T1000 (cell line): ENCODE results near the gene LRRC31.

ENCODE experiments used
- DNase-seq: peaks from one replicate; lab custom pipeline; 2025; ENCODE audit warnings: mixed read lengths; lab: John Stamatoyannopoulos, UW

Gene LRRC31

DNA sequence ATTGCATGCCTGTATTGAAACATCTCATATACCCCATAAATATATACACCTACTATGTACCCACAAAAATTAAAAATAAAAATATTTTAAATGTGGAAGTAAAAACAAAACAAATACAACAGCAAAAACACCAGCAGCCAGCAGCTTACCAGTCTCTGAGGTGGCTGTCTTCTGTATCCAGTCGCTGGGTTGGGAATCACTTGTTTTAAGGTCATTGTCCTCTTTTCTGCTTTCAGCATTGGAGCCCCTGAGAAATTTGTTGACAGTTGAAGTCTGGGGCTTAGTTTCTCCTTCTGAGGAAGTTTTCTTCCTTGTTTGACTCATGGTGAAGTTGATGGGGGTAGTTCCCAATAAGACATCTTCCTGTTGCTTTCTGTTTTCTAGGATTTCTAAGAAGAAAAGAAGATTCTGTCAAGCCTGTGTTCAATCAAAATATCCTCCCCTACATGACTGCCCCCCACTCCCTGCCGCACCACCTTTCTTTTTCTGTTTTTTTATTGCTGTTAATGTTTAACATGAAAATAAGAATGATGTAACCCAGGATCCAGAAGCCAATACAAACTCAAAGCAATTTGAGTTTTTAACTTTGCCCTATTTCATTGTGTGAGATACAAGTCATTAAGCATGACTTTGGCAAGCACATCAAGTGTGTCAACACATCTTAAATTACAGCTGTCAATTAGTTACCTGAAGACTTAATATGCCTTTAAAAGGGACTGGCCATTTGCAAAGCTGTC, at the start of gene LRRC31:
TSS of gene LRRC31 (minus strand) at position 452 of the 737 bp plus-strand sequence. CDS start at position 324, 128 bp downstream.
- no peak for DNase-seq

DNA sequence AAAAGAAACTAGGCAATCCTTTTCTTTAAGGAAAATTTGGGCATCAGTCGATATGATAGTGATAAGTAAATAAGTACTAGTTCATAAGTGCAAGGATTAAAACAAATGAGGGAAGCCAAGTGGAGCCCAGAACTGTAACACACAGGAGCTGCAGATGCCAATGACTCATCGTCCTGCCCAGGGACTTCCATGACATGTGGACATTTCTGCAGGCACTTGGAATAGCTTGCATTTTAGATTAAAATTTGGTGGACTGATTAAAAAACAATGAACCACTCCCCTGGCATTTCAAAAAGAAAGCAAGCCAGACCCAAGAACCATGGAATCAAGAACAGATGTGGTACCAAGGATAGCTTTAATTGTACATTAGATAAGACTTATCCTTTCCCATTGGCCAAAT, 44.6 kb upstream of the LRRC31 start:
- no peak for DNase-seq

DNA sequence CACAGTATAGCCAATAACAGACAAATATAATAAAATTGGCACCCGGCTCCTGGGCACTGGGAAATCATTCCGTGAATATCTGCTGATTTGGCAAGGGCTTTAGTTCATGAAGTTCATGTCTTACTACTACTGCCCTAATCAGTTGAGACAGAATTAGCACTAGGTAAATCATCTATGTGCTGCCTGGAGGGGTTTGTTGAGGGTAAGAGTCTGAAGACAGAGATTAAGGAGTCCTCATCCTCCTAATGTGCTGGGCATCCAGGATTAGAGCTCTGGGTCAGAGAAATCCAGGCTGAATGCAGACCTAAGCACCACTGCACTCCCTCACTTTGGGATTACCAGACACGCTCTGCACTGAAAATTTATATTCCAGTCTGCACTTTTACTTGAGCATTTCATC, 43.6 kb upstream of the LRRC31 start:
- DNase-seq = no peak

DNA sequence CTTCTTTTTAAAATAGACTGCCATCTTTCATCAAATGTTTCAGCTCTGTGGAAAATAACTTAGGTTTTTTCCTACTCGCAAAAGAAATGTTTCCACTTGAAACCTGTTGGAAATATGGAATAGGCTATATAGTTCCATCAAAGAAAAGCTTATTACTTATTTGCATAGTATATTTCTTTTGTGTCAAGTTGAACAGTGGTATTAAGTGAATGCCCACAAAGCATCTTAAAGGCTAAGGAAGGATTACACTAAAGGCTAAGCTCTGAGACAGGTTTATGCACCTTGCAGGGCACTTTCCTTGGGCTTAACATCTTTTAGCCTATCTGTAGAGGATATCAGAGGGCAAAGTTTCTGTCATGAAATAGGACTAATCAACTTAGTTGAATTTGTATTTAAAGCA, 41.5 kb upstream of the LRRC31 start, which contains the start of gene SAMD7:
TSS of gene SAMD7 (plus strand) at position 301 of the 400 bp plus-strand sequence. CDS start 7,927 bp downstream, outside the sequence.
- no peak for DNase-seq

DNA sequence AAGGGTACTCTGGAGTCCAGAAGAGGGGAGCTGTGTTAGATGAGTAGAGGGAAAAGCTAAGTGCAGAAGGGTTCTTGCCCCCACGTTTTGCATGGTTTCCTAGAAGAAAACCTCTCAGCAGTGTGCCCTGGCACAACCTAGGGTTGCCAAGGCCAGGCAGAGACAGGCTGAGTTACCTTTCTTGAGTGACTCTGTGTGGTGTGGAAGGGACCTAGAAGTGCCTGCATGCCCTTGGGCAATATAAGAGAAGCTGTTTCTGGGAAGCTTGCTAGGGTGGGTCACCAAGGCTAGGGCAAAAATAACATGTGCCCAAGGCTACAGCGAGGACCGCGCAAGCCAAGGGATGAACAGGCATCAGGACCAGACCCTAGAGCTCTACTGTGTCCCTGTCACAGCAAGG, 38.2 kb upstream of the LRRC31 start:
- no peak for DNase-seq

DNA sequence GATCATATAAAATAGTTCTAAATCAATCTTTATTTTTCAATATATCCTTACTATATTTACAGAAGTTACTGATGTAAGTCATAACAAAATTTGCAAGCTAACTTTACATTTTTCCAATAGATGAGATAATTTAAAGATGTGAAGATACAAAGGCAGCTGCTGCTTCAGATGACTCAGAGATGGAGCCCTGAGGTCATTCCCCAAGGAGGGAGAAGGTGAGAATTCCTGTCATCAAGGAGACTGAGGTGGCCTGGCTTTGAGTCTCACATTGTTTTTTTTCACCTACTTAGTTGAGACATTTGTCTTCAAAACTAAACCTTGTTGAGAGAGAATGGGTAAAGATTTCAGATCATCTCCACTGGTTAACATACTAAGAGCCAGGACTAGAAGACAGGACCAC, 37.7 kb upstream of the LRRC31 start:
- DNase-seq = no peak

DNA sequence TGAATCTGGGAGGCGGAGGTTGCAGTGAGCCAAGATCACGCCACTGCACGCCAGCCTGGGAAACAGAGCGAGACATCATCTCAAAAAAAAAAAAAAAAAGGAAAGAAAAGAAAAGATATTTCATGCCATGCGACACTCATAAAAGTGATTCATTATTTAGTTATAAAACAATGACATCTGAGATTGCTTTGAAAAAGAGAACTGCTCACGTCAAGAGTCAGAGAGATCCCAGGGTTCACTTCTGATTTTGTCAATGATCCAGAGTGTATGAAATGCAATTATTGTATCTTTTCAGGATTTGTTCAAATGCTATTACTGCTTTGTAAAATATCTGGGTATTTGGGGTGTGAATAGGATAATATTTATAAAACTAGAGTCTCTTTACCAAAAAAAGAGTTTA, 35.7 kb upstream of the LRRC31 start:
- no peak for DNase-seq

DNA sequence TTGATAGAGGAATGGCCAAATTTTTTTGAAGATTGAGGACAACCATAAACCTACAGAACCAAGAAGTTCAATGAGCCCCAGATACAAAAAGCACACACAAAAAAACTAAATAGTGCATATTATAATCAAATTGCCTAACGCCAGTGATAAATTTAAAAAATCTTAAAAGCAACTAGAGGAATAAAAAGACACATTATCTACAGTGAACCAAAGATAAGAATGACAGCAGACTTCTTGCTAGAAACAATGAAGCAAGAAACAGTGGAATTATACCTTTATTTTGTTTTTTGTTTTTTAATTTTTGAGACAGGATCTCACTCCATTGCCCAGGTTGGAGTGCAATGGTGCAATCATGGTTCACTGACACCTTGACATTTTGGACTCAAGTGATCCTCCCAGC, 31.7 kb upstream of the LRRC31 start:
- no peak for DNase-seq

DNA sequence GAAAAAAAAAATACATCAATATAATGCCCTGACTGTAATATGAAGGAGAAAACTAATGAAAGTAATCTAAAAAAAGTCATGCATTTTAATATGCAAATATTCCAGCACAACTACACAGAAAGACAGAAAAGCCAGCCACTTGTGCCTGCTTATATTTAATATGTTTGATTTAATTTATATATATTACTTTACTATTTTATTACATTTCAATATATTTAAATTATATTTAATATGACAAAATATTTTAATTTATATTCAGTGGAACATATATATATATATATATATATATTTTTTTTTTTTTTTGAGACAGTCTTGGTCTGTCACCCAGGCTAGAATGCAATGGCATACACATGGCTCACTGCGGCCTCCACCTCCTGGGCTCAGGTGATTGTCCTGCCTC, 27.5 kb upstream of the LRRC31 start:
- DNase-seq = no peak

DNA sequence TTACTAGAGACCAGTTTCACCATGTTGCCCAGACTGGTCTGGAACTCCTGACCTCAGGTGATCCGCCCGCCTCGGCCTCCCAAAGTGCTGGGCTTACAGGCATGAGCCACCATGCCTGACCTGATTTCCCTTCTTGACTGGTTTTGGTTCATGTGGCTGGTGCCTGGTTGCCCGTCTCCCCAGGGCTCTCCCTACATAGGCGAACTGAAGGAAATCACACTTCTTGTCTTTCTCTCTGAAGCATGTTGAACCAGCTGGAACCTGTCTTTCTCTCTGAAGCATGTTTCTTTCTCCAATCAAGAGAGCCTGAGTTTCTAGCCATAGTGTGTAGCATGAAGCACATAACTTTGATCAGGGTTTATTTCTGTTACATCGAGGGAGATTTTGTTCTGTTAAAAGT, 25.3 kb upstream of the LRRC31 start:
- no peak for DNase-seq

DNA sequence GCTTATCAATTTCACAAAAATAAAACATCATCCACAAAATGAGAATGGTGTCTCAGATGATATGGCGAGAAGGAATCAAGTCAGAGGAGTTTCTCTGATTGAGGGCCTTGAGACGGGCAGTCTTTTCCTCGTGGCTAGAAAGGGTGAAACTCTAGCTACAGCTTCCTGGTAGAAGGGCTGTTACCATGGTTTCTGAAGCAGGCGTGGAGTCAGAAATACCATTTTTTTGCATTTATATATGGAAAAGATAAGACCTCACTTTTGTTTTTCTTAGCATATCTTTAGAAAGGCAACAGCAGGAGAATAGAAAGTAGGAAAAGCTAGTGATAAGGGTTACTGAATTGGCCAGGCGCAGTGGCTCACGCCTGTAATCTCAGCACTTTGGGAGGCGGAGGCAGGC, 24.4 kb upstream of the LRRC31 start:
- DNase-seq = no peak

DNA sequence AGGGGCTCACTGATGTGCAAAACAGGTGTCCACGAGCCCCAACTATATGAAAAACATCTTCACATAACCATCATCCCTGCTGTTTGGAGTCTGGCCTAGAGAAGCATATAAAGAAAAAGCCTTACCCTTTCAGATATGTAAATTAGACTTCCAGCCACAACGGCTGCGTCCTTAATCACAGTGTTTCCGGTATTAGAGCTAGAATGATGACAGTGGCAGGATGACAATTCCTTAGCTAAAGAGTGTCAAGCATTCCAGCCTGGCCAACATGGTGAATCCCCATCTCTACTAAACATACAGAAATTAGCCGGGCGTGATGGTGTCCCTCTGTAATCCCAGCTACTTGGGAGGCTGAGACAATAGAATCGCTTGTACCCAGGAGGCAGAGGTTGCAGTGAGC, 22.2 kb upstream of the LRRC31 start:
- no peak for DNase-seq

DNA sequence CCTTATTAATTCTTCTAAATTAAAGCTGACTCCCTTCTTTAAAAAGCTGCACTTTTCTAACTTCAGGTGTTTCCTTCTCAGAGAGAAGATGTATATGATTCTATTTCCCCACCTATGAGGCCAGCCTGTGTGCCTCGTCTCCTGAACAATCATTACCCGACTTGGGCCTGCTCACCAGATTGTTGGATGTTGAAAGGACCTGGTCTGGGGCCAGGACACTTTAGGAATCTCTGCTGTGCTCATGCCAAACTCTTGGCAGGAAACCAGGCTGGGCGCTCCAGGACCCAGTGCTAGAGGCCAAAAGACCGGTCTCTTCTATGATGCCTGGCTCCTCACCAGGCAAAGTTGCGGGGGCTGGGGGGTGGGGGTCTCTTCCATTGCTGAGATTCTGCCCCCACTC, 16.9 kb upstream of the LRRC31 start:
- DNase-seq = no peak

DNA sequence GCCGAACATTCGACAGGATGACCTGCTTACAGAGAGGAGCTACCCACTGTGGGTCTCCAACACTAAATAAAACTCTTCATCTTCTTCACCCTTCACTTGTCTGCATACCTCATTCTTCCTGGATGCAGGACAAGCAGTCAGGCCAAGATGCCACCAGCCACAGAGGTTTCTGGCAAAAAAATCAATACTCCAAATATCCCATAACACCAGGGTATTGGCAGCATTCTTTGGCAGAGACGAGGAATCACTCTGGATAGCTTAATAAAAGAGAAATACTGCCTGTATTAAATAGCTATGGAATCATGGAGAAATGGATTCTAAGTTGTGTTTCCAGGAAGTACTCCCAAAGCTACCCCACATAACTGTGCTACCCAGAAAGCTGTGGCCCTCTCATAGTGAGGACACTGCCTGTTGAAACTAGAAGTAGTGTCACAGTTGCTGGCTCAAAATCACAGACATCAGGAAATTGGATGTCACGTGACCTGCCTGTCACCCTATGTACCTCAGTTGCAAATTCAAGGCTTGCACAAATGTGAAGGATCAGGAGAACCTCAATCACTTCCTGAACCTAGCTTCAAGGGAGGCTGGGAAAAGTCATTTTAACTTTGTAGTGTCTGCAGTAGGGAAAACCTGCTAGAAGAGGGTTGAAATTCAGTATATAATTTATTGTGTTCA, 11.0 kb upstream of the LRRC31 start:
- DNase-seq = no peak

DNA sequence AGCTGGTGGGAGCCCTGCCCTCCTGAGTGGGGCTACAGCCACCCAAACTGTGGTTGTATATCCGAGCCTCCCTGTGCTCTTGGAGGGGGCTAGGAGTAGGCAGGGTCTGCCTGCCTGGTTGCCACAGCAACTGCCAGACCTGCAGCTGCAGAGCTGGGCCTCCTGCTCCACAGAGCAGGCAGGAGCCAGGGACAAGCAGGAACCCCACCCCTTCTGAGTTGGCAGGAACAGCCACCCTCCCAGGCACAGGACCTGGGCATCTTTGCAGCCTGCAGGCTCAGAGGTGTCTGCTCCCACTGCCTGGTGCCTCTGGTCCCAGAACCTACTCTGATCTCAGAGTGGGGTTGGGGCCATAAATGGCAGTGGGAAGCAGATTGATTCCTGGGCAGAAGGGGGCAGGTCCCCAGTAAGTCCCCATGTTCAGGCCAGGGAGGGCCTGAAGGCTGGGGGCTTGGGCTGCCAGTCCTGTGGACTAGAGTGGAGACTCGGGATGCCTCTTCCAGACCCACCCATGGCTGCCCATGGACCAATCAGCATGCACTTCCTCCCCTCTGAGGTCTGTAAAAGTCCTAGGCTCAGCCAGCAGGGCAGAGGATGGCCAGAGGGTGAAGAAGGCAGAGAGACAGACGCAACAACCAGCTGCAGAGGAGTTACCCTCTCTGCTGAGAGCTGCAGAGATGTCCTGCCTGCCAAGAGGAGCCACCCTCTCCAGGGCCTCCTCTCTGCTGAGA, 10.3 kb upstream of the LRRC31 start:
- DNase-seq = no peak

DNA sequence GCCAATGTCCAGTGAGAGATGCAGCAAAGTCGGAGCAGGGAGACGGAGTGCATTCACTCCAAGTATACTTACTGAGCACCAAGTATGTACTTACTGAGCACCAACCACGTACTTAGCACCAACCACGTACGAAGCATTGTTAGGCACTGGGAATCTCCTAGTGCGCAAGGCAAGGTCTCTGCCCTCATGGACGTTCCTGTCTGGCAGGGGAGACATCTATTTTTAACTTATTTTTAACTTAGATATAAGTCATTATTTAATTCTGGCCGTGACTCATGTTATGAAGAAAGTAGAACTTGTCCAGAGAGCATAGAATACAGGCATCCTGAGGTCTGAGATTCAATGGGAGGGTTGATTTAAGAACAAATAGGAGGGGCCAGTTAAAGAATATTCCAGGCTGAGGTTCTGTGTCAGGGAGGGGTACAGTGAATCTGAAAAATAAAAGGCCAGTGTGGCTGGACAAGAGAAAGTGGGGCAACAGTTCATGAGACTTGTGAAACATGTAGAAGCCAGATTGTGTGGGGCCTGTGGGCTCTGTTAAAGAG, 9.3 kb upstream of the LRRC31 start:
- no peak for DNase-seq

DNA sequence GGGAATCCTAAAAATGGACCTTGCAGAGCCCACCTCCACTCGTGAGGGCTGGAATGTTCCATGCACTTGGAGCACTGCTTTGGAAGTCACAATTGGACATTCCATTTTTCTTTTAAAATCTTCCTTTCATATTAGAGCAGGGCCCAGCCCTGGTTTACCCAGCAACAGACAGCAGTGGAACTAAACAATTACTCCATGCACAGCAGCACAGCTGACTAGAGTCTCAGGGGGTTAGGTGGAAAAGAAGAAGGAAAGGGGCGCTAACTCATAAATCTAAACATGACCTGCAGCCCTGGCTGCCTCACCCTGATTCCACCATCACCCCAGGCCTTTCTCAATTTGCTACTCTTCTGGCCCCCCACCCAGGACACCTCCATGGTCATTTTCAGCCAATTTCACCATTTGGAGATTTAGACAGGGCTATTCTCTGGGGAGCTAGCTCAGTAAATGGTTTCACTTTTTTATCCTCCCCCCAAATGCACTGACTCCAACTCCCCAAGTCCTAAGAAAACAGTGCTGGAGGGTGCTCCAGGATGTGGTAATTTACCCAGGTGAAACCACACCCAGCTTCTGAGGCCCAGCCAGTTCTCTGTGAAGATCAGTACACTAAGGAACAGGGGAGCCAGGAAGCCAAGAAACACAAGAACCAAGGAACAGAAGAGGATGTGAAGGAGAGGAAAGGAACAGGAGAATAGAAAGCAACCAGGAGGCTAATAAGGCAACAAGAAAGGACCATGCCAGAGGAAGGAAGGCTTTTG, 1.6 kb upstream of the LRRC31 start:
- DNase-seq = no peak

DNA sequence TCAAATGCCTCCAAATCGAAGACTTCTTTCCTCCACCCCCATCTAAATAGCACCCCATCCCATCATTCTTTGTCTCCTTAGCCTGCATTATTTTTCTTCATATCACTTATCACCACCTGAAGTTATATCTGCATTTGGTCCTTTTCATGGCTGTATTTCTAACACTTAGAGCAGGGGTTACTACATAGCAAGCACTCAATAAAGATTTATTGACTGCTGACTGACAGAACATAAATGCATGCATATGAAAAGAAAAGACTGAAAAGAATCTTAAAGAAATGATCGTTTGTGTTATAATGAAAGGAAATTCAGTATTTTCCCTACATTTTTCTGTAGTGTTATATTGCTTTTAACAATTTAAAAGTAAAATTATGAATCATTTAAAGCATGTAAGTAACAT, 1.4 kb downstream of the LRRC31 start:
- DNase-seq = no peak

DNA sequence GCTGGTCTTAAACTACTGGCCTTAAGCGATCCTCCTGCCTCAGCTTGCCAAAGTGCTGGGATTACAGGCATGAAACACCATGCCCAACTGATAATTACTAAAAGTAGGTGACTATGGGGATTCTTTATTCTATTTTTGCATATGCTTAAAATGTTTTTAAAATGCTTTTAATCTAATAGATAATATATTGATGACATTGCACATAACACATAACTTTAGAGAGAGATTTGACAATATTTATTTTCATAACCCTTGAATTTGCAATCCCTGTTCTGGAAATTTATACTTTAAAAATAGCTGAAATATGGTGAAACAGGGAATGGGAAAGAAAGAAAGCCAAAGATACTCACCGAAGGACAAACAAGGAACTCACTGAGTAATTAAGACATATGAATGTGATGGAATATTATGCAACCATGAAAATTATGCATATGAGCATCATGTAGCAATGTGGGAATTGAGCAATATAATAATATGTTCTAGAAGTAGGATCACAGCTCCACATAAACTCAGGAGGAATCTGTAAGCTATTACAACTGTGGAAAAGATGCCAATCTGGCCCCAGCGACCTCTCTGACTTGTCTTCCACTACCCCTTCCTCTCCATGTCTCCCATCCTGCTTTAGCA, 2.0 kb downstream of the LRRC31 start:
- DNase-seq = no peak

DNA sequence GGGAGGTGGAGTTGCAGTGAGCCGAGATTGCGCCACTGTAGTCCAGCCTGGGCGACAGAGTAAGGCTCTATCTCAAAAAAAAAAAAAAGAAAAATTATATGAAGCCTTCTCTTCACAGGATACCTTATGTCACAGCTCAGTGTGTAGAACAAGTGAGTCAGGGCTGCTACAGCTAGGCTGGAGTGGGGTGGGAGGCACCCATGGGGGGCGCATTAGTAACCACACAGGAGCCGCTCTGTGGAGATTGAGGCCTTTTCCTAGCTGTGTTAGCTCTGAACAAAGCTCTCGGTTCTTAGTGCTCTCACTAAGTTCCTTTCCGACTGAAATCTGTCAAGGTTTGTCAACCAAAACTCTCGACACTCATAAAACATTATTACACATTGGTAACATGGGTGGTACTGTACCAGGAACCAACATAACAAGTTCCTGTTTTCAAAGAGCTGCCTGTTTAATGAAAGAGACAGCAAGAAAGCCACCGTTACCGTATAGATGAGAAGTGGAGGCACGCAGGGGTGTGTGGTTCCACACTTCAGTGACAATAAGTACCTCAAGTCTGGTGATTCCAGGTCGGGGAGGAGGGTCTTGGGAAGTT, 4.5 kb downstream of the LRRC31 start:
- no peak for DNase-seq

DNA sequence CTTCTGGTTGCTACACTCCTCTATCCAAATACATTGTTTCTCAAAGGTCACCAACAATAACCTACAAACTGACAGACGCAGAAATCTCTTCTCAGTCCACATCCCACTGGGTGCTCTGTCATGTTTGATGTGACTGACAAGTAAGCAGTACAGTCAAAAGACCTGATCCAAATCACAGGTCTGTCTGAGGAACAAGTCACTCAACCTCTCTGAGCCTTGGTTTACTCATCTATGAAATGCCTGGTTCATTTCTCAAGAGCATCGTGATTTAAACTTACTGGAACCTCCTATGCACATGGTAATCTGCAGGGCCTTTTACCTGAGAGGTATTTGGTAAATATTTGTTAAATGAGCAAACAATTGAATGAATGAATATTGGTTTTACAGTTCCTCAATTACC, 5.5 kb downstream of the LRRC31 start:
- no peak for DNase-seq
